Right forelimb (tissue), 1 donor: ENCODE measurements around the gene PLEKHN1.

Source experiments
- DNase-seq: peaks from one replicate; pipeline ENCODE4 v3.0.0-alpha.2; 2018

The PLEKHN1 gene

DNA sequence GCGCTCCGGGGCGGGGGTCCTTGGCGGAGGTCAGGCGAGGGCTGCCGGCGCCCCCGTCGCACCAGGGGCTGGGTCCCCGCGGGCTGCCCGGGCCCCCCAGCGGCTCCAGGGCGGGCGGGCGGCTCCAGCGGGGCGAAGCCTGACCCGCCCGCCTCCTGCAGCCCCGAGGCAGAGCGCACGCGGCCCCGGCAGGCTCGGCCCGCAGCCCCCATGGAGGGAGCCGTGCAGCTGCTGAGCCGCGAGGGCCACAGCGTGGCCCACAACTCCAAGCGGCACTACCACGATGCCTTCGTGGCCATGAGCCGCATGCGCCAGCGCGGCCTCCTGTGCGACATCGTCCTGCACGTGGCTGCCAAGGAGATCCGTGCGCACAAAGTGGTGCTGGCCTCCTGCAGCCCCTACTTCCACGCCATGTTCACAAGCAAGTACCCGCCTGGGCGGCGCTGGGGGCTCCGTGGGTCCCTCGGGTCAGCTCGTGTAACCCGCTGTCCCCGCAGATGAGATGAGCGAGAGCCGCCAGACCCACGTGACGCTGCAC is 5.1 kb upstream of the PLEKHN1 start:
- no peak for DNase-seq

GRCh38 chr1:962381-963300 is 3.6 kb upstream of the PLEKHN1 start:
- DNase-seq, result no peak

DNA sequence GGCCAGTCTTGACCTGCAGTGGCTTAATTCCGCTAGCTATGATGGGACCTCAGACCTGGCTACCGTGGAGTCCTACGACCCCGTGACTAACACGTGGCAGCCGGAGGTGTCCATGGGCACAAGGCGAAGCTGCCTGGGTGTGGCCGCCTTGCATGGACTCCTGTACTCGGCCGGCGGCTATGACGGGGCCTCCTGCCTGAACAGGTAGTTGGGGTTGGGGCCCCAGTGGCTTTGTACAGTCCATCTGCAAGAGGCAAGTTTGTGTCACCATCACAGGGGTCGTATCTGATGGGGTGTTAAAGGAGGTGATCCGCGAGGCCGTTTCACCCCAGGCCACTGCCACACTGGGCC is 3.0 kb upstream of the PLEKHN1 start:
- no peak for DNase-seq

- no peak for DNase-seq
These were observed 2.3 kb upstream of the PLEKHN1 start for GRCh38 chr1:963746-964525.

DNA sequence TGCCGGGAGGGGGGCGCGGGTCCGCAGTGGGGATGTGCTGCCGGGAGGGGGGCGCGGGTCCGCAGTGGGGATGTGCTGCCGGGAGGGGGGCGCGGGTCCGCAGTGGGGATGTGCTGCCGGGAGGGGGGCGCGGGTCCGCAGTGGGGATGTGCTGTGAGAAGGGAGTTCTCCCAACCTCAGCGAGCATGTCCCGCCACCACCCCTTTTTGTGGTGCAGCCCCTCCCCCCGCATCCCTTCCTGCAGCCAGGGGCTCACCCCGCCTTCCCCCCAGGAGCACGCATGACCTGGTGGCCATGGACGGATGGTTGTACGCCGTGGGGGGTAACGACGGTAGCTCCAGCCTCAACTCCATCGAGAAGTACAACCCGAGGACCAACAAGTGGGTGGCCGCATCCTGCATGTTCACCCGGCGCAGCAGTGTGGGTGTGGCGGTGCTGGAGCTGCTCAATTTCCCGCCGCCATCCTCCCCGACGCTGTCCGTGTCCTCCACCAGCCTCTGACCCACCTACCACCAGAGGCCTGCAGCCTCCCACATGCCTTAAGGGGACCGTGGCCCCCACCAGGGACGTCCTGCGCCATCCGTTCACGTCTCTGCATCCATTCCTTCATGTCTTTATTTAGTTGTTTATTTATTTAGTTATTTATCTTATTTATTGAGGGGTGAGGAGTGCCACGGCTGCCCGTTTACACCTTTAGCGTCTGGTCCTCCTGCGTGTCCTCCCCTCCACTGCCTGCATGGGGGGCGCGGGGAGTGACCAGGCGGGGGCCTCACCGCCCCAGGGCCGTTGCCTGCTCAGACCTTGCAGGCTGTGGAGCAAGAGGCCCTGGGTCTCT is 1.4 kb upstream of the PLEKHN1 start:
- no peak for DNase-seq

- no peak for DNase-seq
These were observed 652 bp upstream of the PLEKHN1 start for GRCh38 chr1:965526-966134.

GRCh38 chr1:966704-967300 is 520 bp downstream of the PLEKHN1 start:
- DNase-seq, result no peak

- no peak for DNase-seq
These were observed 1.4 kb downstream of the PLEKHN1 start for GRCh38 chr1:967466-968343.

DNA sequence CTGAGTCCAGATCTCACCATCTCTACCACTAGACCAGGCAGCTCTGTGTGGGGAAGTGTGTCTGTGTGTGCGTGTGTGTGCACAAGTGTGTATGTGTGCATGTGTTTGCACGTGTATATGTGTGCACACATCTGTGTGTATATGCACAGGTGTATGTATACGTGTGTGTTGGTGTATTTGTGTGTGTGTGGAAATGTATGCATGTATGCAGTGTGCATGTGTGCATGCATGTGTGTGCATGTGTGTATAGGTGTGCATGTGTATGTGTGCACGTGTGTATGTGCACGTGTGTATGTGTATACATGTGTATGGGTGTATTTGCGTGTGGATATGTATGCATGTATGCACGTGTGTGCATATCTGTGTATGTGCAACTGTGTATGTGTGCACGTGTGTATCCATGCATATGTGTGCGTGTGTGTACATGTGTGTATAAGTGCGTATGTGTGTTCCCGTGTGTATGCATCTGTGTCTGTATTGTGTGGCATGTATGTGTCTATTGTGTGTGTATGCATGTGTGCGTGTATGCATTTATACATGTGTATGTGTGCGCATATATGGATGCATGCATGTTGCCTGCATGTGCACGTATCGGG is 3.1 kb downstream of the PLEKHN1 start:
- DNase-seq, result no peak

GRCh38 chr1:970242-970972 is 4.1 kb downstream of the PLEKHN1 start:
- no peak for DNase-seq

DNA sequence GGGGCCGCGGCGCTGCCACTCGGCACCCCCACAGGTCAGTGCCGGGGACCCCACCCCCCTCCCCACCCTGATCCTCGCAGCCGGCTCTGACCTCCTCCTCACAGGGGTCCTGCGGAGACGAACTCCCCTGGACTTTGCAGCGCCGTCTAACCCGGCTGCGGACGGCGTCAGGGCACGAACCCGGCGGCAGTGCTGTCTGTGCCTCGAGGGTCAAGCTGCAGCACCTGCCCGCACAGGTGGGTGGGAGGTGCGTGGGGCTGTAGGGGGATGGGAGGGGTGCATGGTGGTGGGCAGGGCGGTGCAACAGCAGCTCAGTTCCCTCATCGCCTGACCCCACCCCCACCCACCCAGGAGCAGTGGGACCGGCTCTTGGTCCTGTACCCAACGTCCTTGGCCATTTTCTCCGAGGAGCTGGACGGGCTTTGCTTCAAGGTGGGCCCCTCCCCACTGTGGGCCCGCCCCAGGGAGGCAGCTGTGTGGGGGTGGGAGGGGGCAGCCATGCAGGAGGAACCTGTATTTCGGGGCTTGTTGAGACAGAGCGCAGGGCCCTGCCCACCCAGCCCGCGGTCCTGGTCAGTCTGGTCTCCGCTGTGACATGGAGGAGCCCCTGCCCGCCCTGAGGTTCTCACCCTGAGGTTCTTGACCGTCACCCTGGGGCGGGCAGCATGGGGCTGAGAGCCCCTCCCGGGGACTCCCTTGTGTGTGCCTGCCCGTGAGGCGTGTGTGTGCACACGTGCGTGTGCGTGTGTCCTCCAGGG is 4.9 kb downstream of the PLEKHN1 start:
- DNase-seq, result no peak

- no peak for DNase-seq
These were observed 5.6 kb downstream of the PLEKHN1 start for GRCh38 chr1:971751-972506.

GRCh38 chr1:972726-973458 is 6.6 kb downstream of the PLEKHN1 start:
- no peak for DNase-seq

GRCh38 chr1:973459-974292 is 7.4 kb downstream of the PLEKHN1 start:
- no peak for DNase-seq

- DNase-seq, result no peak
These were observed 8.0 kb downstream of the PLEKHN1 start for GRCh38 chr1:974293-974640.

DNA sequence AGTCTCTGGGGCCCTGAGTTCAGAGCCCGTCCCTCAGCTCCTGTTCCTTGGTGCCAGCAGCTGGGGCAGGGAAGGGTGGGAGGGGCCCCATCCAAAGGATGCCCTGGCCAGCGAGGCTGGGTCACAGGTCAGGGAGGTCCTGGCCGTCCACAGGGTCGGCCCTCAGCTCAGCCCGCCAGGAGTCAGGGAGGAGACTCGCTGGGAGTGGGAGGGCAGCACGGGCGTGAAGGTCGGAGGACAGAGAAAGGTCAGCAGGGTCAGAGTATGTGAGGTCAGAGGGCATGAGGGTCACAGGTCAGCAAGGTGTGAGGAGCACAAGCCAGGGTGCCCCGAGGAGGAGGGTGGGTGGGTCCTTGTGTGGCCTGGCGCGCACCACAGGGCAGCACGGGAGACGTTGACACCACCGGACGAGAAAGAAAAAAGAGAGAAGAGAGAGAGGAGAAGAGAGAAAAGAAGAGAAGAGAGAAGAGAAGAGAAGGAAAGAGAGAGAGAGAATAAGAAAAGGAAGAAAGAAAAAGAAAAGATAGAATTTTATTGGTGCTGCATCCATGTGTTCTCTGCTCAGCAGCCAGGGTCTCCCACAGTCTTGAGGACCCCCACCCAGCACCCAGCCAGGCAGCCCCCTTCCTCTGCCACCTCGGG is 8.5 kb downstream of the PLEKHN1 start:
- no peak for DNase-seq
